H1 (cell line): ENCODE data around the gene KLK4. TPM values are rescaled to one million over a fixed set of nuclear protein-coding genes. Genes with fewer than 3 reads are reported as not detected.

Experiments
- ASH2L ChIP-seq: fragments of 200-600, 300-600 bp; sonication (generic); IDR thresholded peaks from one replicate; pipeline ENCODE4 v1.7.1; 2017; ENCODE audit warnings: low read length
- CEBPB ChIP-seq: IDR thresholded peaks from 2 replicates; pipeline ENCODE4 v1.6.1; 2012; ENCODE audit warnings: low read depth, low read length
- EP300 ChIP-seq, 2 experiments: IDR thresholded peaks; 1 replicate in 1 of 2; 2 replicates in 1 of 2; pipeline ENCODE4 v1.6.1; 2011 to 2012; ENCODE audit warnings: low read depth in 2 of 2, low read length in 2 of 2, mild to moderate bottlenecking in 2 of 2, borderline replicate concordance in 1 of 2, inconsistent platforms in 1 of 2, moderate library complexity in 1 of 2
- NRF1 ChIP-seq: IDR thresholded peaks from 2 replicates; pipeline ENCODE4 v1.6.1; 2011; ENCODE audit warnings: mild to moderate bottlenecking, low read depth, low read length, improper control_type of control experiment
- POU5F1 ChIP-seq: IDR thresholded peaks from 2 replicates; pipeline ENCODE4 v1.6.1; 2011; ENCODE audit warnings: low read depth, mild to moderate bottlenecking, low read length, moderate library complexity
- SIN3A ChIP-seq, 2 experiments: IDR thresholded peaks in 1 of 2; conservative IDR thresholded peaks in 1 of 2; 2 replicates each; pipeline ENCODE4 v1.6.1; 2011 to 2012; ENCODE audit warnings: low read length in 2 of 2, improper control_type of control experiment in 1 of 2, low read depth in 1 of 2, mild to moderate bottlenecking in 1 of 2
- polyA plus RNA-seq, 7 experiments: library from polyadenylated mRNA; depleted of rRNA in 3 of 7; stranded (reverse) in 5 of 7; unstranded in 2 of 7; fragments of >200 nt in 5 of 7; fragments of 200-250 nt in 2 of 7; gene quantifications; 1 replicate in 5 of 7; 2 replicates in 1 of 7; 4 replicates in 1 of 7; pipeline versions ENCODE4 v1.2.1 to v1.2.3, GENCODE V29; 2011 to 2013; ENCODE audit warnings: missing spikeins in 2 of 7, mixed read lengths in 2 of 7
- total RNA-seq: library from RNA; stranded (reverse); fragmentation: NEBNext Ultra II Directional; extraction: Animal tissue kit (Norgen Biotek cat#: 25700); gene quantifications from 2 replicates; pipeline ENCODE4 v1.2.1, GENCODE V29; 2021
- TF ChIP-seq, protein P1 (sequence below): IDR thresholded peaks from 2 replicates; pipeline ENCODE4 v1.6.1; 2012; ENCODE audit warnings: low read length, inconsistent platforms
- TF ChIP-seq, protein P2 (sequence below): IDR thresholded peaks from 2 replicates; pipeline ENCODE4 v1.6.1; 2012; ENCODE audit warnings: inconsistent platforms

KLK4 gene
- total and polyA plus RNA-seq, 2 of the 8 experiments (the other 6 are each of a cell fraction or from before 2014, with no cell fraction given) = 0.44 TPM; not detected in 1

DNA sequence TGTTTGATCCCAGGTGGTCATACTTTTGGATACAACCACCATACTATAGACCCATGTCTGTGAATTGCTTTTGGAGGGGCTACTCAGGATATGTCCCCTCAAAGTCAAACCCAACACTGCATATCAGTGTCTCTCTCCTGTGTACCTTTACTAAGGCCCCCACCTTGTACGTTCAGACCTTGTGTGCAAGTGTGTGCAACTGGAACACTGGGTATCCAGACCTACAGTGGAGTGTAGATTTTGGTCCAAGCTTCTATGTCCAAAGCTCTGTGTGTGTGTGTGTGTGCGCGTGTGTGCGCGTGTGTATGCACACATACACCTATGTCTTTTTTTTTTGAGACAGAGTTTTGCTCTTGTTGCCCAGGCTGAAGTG lies 20.0 kb downstream of the KLK4 start (continued):
- TF ChIP-seq ASH2L = no peak
- TF ChIP-seq POU5F1 = no peak
- TF ChIP-seq CEBPB = no peak
- TF ChIP-seq, protein P1, sequence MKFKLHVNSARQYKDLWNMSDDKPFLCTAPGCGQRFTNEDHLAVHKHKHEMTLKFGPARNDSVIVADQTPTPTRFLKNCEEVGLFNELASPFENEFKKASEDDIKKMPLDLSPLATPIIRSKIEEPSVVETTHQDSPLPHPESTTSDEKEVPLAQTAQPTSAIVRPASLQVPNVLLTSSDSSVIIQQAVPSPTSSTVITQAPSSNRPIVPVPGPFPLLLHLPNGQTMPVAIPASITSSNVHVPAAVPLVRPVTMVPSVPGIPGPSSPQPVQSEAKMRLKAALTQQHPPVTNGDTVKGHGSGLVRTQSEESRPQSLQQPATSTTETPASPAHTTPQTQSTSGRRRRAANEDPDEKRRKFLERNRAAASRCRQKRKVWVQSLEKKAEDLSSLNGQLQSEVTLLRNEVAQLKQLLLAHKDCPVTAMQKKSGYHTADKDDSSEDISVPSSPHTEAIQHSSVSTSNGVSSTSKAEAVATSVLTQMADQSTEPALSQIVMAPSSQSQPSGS = no peak
- TF ChIP-seq EP300 (IDR thresholded peaks at IDR 0.05; ENCODE audit: borderline replicate concordance in 1 of 2, low read depth in 2 of 2, low read length in 2 of 2) = no peak
- no peak for TF ChIP-seq SIN3A (conservative IDR thresholded peaks at IDR 0.05 in 1 of 2, IDR thresholded peaks at IDR 0.05 in 1 of 2; ENCODE audit: low read depth in 1 of 2, low read length in 2 of 2)
- no peak for TF ChIP-seq NRF1
- TF ChIP-seq, protein P2, sequence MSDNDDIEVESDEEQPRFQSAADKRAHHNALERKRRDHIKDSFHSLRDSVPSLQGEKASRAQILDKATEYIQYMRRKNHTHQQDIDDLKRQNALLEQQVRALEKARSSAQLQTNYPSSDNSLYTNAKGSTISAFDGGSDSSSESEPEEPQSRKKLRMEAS = no peak
